H54 (cell line): Measurements from ENCODE around the gene UBTD2.
"Not testable (repeated sequence)": the region's sequence is repeated elsewhere in the genome, so short reads cannot be mapped to it uniquely, and the experiment has no call there.

ENCODE experiments used
- DNase-seq: peaks from one replicate; pipeline ENCODE4 v3.0.0; 2011; ENCODE audit warnings: low spot score, mixed read lengths; ENCODE audit not compliant: insufficient read length
- FAIRE-seq: peaks from 3 replicates; lab custom pipeline; 2011; peaks lifted over from hg19 to GRCh38; lab: Jason Lieb, UNC
- POLR2A ChIP-seq: IDR thresholded peaks from 2 replicates; pipeline ENCODE4 v1.6.1; 2011; ENCODE audit warnings: low read depth, mild to moderate bottlenecking, low read length

Gene UBTD2

GRCh38 chr5:172216345-172216744 lies 67.2 kb downstream of the UBTD2 start:
- DNase-seq, result no peak
- FAIRE-seq, result no peak
- no peak for TF ChIP-seq POLR2A

- no peak for TF ChIP-seq POLR2A
- DNase-seq, result no peak
- FAIRE-seq, result no peak
Observed at GRCh38 chr5:172213126-172213525, 70.4 kb downstream of the UBTD2 start.

- DNase-seq (no peak), FAIRE-seq (no peak)
- no peak for TF ChIP-seq POLR2A
Observed at GRCh38 chr5:172211676-172212075, 71.9 kb downstream of the UBTD2 start.

GRCh38 chr5:172209714-172210113 lies 73.8 kb downstream of the UBTD2 start:
- no peak for FAIRE-seq
- no peak for DNase-seq
- TF ChIP-seq POLR2A, result no peak

GRCh38 chr5:172207511-172207910 lies 76.1 kb downstream of the UBTD2 start:
- no peak for FAIRE-seq
- no peak for TF ChIP-seq POLR2A
- no peak for DNase-seq

GRCh38 chr5:172205984-172206383 lies 77.6 kb downstream of the UBTD2 start:
- not testable (repeated sequence) for DNase-seq, FAIRE-seq

GRCh38 chr5:172200476-172200875 lies 83.1 kb downstream of the UBTD2 start:
- DNase-seq, result no peak
- no peak for FAIRE-seq
- TF ChIP-seq POLR2A, result no peak

GRCh38 chr5:172199446-172199845 lies 84.1 kb downstream of the UBTD2 start:
- FAIRE-seq (no peak), DNase-seq (no peak)
- no peak for TF ChIP-seq POLR2A

- DNase-seq, FAIRE-seq: not testable (repeated sequence)
Observed at GRCh38 chr5:172197775-172198174, 85.8 kb downstream of the UBTD2 start.

- no peak for DNase-seq
- TF ChIP-seq POLR2A, result no peak
- no peak for FAIRE-seq
Observed at GRCh38 chr5:172194985-172195774, 88.4 kb downstream of the UBTD2 start.

- FAIRE-seq (no peak), DNase-seq (no peak)
- no peak for TF ChIP-seq POLR2A
Observed at GRCh38 chr5:172193872-172194271, 89.7 kb downstream of the UBTD2 start, which contains the start of gene EFCAB9. EFCAB9 (plus strand) TSS chr5:172194172; CDS start chr5:172194173, 1 bp downstream.

- no peak for TF ChIP-seq POLR2A
- no peak for DNase-seq
- no peak for FAIRE-seq
Observed at GRCh38 chr5:172189693-172190296, 93.8 kb downstream of the UBTD2 start.

- no peak for DNase-seq
- no peak for TF ChIP-seq POLR2A
- no peak for FAIRE-seq
Observed at GRCh38 chr5:172188893-172189692, 94.5 kb downstream of the UBTD2 start.

- DNase-seq (peak; percentile 94), FAIRE-seq (no peak)
- TF ChIP-seq POLR2A, result peak; percentile 80
Observed at GRCh38 chr5:172188033-172188892, 95.3 kb downstream of the UBTD2 start, which contains the start of gene STK10. STK10 (minus strand) TSS chr5:172188224; CDS start chr5:172188042, 182 bp downstream.
